ENCODE data around the gene CFAP221.
"Not testable (repeated sequence)": the region's sequence is repeated elsewhere in the genome, so short reads cannot be mapped to it uniquely, and the experiment has no call there.

CFAP221 gene

GRCh38 chr2:119605096-119605495, 60.8 kb downstream of the CFAP221 start:
- no peak for TF ChIP-seq CTCF (IDR thresholded peaks at IDR 0.05; ENCODE audit: low read depth, low read length)
- DNase-seq (ENCODE audit: low read depth, low spot score) = no peak
- no peak overlapping the region for H3K4me3 ChIP-seq (ENCODE audit: low read depth, low read length)
- in situ Hi-C loops (cut with HindIII; ENCODE audit: low sequenced_read_pairs) = no loop called here

GRCh38 chr2:119606674-119607073, 62.4 kb downstream of the CFAP221 start:
- TF ChIP-seq CTCF (IDR thresholded peaks at IDR 0.05; ENCODE audit: low read depth, low read length) = no peak
- in situ Hi-C loops (cut with HindIII; ENCODE audit: low sequenced_read_pairs) = no loop called here
- no peak for DNase-seq (ENCODE audit: low read depth, low spot score)
- H3K4me3 ChIP-seq (ENCODE audit: low read depth, low read length) = no peak overlapping the region

GRCh38 chr2:119608553-119608952, 64.3 kb downstream of the CFAP221 start:
- TF ChIP-seq CTCF (IDR thresholded peaks at IDR 0.05; ENCODE audit: low read depth, low read length) = no peak
- in situ Hi-C loops (cut with HindIII; ENCODE audit: low sequenced_read_pairs) = no loop called here
- no peak for DNase-seq (ENCODE audit: low read depth, low spot score)
- H3K4me3 ChIP-seq (ENCODE audit: low read depth, low read length) = no peak overlapping the region

GRCh38 chr2:119609337-119609736, 65.1 kb downstream of the CFAP221 start:
- TF ChIP-seq CTCF (IDR thresholded peaks at IDR 0.05; ENCODE audit: low read depth, low read length) = no peak
- no peak for DNase-seq (ENCODE audit: low read depth, low spot score)
- H3K4me3 ChIP-seq (ENCODE audit: low read depth, low read length) = no peak overlapping the region
- in situ Hi-C loops (cut with HindIII; ENCODE audit: low sequenced_read_pairs) = no loop called here

- H3K4me3 ChIP-seq (ENCODE audit: low read depth, low read length); in situ Hi-C loops (cut with HindIII; ENCODE audit: low sequenced_read_pairs); DNase-seq (ENCODE audit: low read depth, low spot score): not testable (repeated sequence)
Observed at GRCh38 chr2:119614140-119614539, 69.9 kb downstream of the CFAP221 start.

GRCh38 chr2:119616421-119616820, 72.2 kb downstream of the CFAP221 start:
- in situ Hi-C loops (cut with HindIII; ENCODE audit: low sequenced_read_pairs) = no loop called here
- no peak for DNase-seq (ENCODE audit: low read depth, low spot score)
- no peak overlapping the region for H3K4me3 ChIP-seq (ENCODE audit: low read depth, low read length)
- no peak for TF ChIP-seq CTCF (IDR thresholded peaks at IDR 0.05; ENCODE audit: low read depth, low read length)

GRCh38 chr2:119617455-119617854, 73.2 kb downstream of the CFAP221 start:
- H3K4me3 ChIP-seq (ENCODE audit: low read depth, low read length) = no peak overlapping the region
- no peak for TF ChIP-seq CTCF (IDR thresholded peaks at IDR 0.05; ENCODE audit: low read depth, low read length)
- in situ Hi-C loops (cut with HindIII; ENCODE audit: low sequenced_read_pairs) = no loop called here
- no peak for DNase-seq (ENCODE audit: low read depth, low spot score)

GRCh38 chr2:119618725-119619124, 74.5 kb downstream of the CFAP221 start:
- DNase-seq (ENCODE audit: low read depth, low spot score); H3K4me3 ChIP-seq (ENCODE audit: low read depth, low read length); in situ Hi-C loops (cut with HindIII; ENCODE audit: low sequenced_read_pairs): not testable (repeated sequence)
